HG03060 (cell line): Measurements from ENCODE around the gene SCAMP1.
"Not testable (repeated sequence)": the region's sequence is repeated elsewhere in the genome, so short reads cannot be mapped to it uniquely, and the experiment has no call there.

Experiments used
- ATAC-seq: cut with Tn5 transposase; IDR thresholded peaks from one replicate; pipeline ENCODE4 v1.9.1; 2021; ENCODE audit warnings: low read depth, moderate number of reproducible peaks; ENCODE audit not compliant: unreplicated experiment

The SCAMP1 gene

GRCh38 chr5:78419396-78419795, 59.0 kb downstream of the SCAMP1 start:
- ATAC-seq, result no peak

- no peak for ATAC-seq
These were observed 60.1 kb downstream of the SCAMP1 start for GRCh38 chr5:78420548-78420947.

DNA sequence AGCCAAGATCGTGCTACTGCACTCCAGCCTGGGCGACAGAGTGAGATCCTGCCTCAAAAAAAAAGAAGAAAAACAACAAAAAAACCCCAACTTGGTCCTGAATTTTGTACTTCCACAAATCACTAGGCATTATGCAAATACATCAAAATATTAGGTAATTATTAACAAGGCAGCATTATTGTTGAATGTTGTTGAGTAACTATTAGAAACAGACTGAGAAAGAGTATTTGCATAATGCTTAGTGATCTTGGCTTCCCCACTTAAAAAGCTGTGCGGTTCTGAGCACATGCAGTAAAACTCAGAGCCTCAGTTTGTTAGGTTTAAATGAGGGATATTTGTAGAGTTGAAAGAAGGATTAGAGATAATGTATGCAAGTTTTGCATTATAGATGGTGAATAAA, 64.2 kb downstream of the SCAMP1 start:
- ATAC-seq, result no peak

GRCh38 chr5:78429332-78429980, 69.0 kb downstream of the SCAMP1 start:
- ATAC-seq, result no peak

GRCh38 chr5:78430866-78431265, 70.4 kb downstream of the SCAMP1 start:
- no peak for ATAC-seq

- ATAC-seq, result no peak
These were observed 73.6 kb downstream of the SCAMP1 start for GRCh38 chr5:78433972-78434371.

DNA sequence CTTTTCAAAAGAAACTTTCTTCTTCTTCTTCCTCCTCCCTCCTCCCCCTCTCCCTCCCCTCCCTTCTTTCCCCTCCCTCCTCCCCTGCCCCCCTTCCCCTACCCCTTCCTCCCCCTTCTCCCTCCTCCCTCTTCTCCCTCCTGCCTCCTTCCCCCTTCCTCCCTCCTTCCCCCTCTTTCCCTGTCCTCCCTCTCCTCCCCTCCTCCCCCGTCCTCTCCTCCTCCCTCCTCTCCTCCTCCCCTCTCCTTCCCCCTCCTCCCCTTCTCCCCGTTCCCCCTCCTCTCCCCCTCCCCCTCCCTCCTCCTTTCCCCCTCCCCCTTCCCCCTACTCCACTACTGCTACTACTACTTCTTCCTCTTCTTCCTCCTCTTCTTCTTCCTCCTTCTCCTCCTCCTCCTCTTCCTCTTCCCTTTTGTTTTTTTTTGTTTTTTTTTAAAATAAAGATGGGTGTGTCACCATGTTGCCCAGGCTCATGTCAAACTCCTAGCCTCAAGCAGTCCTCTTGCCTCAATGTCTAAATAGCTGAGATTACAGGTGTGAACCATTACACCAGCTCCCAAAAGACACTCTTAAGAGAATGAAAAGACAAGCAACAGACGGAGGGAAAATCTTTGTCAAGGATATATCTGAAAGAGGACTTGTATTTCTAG, 87.5 kb downstream of the SCAMP1 start:
- ATAC-seq, result no peak

GRCh38 chr5:78449103-78449502, 88.7 kb downstream of the SCAMP1 start:
- ATAC-seq, result no peak

DNA sequence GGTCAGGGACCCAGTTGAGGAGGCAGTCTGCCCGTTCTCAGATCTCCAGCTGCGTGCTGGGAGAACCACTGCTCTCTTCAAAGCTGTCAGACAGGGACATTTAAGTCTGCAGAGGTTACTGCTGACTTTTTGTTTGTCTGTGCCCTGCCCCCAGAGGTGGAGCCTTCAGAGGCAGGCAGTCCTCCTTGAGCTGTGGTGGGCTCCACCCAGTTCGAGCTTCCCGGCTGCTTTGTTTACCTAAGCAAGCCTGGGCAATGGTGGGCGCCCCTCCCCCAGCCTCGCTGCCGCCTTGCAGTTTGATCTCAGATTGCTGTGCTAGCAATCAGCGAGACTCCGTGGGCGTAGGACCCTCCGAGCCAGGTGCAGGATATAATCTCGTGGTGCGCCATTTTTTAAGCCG, 97.1 kb downstream of the SCAMP1 start:
- ATAC-seq, result not testable (repeated sequence)

GRCh38 chr5:78458843-78459242, 98.4 kb downstream of the SCAMP1 start:
- ATAC-seq, result no peak

GRCh38 chr5:78467140-78467539, 106.7 kb downstream of the SCAMP1 start:
- no peak for ATAC-seq

DNA sequence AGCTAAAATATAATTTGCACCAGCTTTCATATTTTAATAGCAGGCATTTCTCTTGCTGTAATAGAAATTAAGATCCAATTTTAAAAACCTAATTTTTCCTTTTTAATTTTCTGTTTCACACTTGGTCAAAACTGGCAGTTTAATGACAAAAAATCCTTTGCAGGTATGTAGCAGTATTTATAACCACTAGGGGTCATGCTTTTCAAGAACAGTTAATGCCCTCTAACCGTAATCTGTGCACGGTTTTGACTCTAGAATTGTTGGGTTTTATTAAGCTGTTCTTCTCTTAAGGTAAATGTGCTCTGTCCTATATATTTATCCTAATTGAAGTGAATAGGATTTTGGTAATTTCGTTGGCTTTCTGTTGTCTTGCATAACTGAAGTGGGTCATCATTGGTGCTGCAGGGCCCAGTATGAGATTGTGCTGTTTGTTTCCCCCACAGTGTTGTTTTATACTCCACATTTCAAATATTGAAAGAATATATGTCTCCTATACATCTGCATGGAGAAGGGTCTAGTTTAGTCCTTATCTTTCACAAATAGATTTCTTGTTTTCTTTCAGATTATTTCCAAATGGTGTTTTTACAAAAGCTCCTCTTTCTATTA, 107.4 kb downstream of the SCAMP1 start:
- no peak for ATAC-seq

- no peak for ATAC-seq
These were observed 111.5 kb downstream of the SCAMP1 start for GRCh38 chr5:78471896-78472295.

GRCh38 chr5:78472469-78473106, 112.2 kb downstream of the SCAMP1 start:
- no peak for ATAC-seq

GRCh38 chr5:78473751-78474150, 113.3 kb downstream of the SCAMP1 start:
- ATAC-seq, result no peak

DNA sequence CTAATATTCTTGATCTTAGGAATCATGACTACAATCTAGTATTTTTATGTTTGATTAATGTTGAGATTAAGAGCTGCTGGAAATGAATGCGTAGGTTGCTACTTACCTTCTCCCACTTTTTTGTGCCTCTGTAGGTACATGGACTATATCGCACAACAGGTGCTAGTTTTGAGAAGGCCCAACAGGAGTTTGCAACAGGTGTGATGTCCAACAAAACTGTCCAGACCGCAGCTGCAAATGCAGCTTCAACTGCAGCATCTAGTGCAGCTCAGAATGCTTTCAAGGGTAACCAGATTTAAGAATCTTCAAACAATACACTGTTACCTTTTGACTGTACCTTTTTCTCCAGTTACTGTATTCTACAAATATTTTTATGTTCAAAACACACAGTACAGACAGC, 115.0 kb downstream of the SCAMP1 start:
- no peak for ATAC-seq

GRCh38 chr5:78476795-78477194, 116.4 kb downstream of the SCAMP1 start:
- ATAC-seq, result no peak

DNA sequence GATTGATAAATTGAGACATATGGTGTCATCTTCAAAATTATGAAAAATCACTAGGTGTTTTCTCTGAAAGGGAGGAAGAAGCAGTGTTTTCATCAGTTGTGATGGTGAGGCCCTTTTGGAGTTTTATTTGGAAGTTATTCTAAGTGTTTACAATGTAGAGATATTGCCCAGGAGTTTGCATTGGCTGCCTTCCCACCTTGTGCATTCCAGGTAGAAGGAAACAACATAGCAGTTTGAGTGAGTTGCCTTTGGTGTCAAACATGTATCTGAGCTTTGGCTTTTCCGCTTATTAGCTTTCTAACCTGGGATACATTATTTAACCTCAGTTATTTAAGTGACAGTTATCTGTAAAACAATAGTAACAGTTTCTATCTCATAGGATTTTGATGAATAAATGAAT, 122.5 kb downstream of the SCAMP1 start:
- ATAC-seq, result no peak

DNA sequence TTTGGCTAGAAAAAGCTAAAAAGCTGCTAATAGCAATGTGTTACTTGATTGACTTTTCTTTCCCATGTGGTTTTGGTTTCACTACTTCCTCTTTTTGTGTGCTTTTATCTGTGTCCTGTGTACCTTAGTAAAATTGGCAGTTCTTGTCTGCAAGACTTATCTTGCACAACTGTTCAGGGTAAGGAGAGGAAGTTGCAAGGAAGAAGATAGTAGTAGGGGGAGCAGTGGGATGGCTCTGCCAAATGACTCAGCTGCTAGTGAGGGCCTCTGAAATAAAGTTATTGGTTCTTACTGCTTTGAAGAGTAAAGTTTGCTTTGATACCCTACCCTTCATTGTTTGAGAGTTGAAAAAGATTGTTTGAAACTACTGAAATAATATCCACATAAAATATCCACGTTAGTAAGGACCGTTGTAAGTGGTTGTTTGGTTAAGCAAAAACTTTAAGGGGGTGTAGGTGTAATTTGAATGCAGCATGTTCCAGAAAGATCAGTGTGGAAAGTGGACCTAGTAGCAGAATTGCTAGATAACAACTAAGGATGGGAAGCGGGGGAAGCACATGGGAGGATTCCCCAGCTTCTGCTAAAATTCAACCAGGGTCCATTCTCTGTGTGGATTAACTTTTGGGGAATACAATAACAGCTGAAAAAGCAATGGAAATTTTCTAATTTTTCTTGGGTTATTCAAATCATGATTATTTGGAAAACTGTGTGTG, 123.5 kb downstream of the SCAMP1 start:
- ATAC-seq, result peak; percentile 80

- no peak for ATAC-seq
These were observed 125.8 kb downstream of the SCAMP1 start for GRCh38 chr5:78486218-78486617.

- no peak for ATAC-seq
These were observed 127.4 kb downstream of the SCAMP1 start for GRCh38 chr5:78487846-78488245.
